Measurements from ENCODE around the gene OR11H7. TPM values are rescaled to one million over a fixed set of nuclear protein-coding genes. Genes with fewer than 3 reads are reported as not detected.
"Not testable (repeated sequence)": the region's sequence is repeated elsewhere in the genome, so short reads cannot be mapped to it uniquely, and the experiment has no call there.

Gene OR11H7
- polyA plus RNA-seq = not detected

DNA sequence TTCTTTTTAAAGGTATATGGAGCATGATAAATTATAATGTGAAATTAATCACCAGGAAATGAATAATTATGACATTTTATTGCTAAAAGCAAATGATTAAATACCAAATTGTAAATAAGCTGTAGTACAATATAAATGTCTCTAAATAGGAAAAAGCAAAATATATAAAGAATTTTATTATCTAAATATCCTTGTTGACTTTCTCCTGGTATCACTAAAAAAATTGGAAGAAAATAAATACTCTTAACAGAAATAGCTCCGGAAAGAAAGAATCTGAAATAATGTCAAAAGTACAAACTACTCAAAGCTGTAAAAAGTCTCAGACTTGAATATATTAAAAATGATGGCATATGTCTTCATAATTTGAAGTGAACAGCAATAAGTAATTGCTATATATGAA lies at the start of gene OR11H7:
TSS of gene OR11H7 (plus strand) at position 301 of the 400 bp plus-strand sequence.
- WGBS, 3 donors = 38 to 83% (median 68%) methylated on average over 1 of the region's 1 CpG
- no peak within 1 kb of the TSS for H3K27ac ChIP-seq (ENCODE audit: low read depth, low read length)

DNA sequence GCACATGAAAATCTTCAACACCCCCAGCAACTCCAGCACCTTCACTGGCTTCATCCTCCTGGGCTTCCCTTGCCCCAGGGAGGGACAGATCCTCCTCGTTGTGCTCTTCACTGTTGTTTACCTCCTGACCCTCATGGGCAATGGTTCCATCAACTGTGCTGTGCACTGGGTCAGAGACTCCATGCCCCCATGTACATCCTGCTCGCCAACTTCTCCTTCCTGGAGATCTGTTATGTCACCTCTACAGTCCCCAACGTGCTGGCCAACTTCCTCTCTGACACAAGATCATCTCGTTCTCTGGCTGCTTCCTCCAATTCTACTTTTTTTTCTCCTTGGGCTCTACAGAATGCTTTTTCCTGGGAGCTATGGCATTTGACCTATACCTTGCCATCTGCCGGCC lies 49.6 kb upstream of the OR11H7 start:
- 37 to 80% (median 37%) methylated on average over 5 of the region's 5 CpGs for WGBS, 3 donors
- no peak overlapping the region for H3K27ac ChIP-seq (ENCODE audit: low read depth, low read length)

DNA sequence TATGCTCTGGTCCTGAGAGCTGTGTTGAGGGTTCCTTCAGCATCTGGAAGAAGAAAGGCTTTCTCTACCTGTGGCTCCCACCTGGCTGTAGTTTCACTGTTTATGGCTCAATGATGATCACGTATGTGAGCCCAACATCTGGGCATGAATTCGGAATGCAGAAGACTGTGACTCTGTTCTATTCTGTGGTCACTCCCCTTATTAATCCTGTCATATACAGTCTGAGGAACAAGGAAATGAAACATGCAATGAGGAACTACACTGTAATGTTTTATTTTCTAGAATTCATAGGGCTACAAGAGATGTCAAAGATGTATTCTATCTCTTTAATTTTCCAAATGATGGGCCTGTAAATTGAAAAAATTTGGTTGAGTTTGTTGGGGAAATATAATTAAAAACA lies 48.9 kb upstream of the OR11H7 start:
- H3K27ac ChIP-seq (ENCODE audit: low read depth, low read length) = no peak overlapping the region
- 67 to 80% (median 68%) methylated on average over 2 of the region's 2 CpGs for WGBS, 3 donors

DNA sequence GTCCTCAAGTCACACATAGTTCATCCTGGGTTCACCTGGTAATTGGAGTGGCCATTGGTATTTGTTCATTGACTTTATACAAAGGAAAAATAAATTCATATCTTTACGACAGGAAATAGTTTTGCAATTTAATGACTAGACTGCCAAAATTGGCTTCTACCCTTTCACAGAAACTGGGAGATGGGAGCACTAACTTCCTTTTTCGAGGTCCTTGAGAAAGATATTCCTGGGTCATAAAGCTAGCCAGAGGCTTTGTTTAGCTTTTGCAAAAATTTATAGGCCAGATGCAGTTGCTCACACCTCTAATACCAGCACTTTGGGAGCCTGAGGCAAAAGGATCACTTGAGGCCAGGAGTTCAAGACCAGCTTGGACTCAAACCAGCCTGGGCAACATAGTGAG lies 48.3 kb upstream of the OR11H7 start:
- 36 to 65% (median 50%) methylated on average over 2 of the region's 2 CpGs for WGBS, 3 donors

DNA sequence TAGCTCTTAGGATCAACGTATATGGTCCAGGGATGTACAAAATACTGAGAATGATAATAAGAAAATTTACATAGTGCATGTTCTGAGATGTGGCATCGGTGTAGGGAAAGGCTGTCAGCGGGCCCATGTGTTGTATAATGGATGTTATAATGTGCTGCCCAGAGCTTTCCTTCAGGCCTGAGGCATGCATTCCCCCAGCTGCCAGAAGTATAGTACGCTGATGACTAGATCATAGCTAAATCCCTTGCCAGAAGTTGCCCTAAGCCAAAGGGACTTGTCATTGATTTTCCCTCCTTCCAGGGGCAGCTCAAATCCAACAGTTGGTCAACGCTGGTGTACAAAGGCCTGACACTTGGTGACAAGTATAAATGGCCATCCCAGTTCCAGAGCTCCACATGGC lies 44.6 kb upstream of the OR11H7 start:
- H3K27ac ChIP-seq (ENCODE audit: low read depth, low read length) = no peak overlapping the region
- WGBS, 3 donors = 52 to 54% (median 54%) methylated on average over 5 of the region's 5 CpGs

More for the DNA sequence above, 48.3 kb upstream of the OR11H7 start:
- no peak overlapping the region for H3K27ac ChIP-seq (ENCODE audit: low read depth, low read length)

DNA sequence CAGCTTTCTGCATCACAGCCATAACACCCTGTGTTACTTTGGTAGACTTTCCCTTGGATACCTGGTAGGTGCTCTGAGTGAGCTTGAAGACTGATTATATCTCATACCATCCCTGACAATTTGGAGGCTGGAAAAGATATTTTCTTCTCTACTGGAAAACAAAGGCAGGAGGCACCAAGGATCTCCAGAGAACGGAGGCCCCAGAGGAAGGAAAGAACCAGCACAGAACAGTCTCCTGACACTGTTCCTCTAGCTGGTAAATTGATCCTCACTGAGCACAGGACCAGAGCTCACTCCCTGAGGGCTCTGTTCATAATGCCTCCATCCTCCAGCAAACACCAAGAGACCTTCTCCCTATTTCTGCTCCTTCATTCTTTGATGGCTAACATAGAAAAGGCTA lies 38.2 kb upstream of the OR11H7 start, which contains the start of gene OR11G2:
TSS of gene OR11G2 (plus strand) at position 301 of the 400 bp plus-strand sequence. CDS start 6,542 bp downstream, outside the sequence.
- H3K27ac ChIP-seq (ENCODE audit: low read depth, low read length) = no peak within 1 kb of the TSS
- WGBS, 3 donors = 56 to 63% (median 63%) methylated on average over 1 of the region's 1 CpG

DNA sequence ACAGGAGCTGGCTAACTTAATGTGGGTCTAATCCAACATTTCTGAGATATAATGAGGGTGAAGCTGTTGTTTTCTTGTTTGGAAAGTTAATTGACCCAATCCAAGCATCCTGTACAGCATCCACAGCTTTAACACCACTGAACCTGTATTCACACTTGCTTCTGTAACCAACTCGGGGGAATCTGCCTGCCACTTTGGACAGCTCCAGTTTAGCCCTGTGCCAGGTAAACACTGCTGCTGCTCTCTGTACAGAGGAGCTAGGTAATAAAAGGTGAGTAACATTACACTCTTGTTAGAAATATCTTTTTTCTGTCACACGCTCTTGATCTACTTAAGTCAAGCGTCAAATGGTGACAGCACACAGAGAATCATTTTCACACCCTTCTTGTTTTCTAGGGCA lies 37.4 kb upstream of the OR11H7 start:
- 70 to 84% (median 82%) methylated on average over 3 of the region's 3 CpGs for WGBS, 3 donors
- H3K27ac ChIP-seq (ENCODE audit: low read depth, low read length) = no peak overlapping the region

DNA sequence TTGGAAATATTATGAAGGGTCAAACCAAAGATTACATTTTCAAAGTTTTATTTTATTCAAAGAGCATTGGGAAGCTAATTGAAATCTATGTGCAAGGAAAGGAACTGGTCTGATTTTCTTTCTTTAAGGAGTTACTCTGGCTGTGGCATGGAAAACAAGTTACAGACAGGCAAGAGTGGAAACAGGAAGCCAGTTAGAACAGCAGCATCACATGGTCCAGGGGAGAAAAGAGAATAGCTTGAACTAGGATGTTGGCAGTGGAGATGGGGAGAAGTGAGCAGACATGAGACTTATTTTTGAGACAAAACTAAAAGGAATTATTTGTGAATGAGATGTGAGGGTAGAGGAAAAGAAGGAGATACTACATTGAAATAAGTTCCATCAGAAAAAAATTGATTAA lies 34.7 kb upstream of the OR11H7 start:
- H3K27ac ChIP-seq (ENCODE audit: low read depth, low read length) = no peak overlapping the region

DNA sequence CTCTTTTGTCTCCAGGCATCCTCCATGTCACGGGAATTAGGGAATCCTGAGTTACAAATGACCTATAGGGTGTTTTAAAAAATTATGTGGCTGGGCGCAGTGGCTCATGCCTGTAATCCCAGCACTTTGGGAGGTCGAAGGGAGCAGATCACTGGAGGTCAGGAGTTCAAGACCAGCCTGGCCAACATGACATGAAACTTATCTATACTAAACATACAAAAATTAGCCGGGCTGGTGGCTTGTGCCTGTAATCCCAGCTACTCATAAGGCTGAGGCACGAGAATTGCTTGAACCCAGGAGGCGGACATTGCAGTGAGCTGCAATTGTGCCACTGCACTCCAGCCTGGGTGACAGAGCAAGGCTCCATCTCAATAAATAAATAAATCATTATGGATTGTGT lies 33.6 kb upstream of the OR11H7 start:
- 67 to 73% (median 73%) methylated on average over 6 of the region's 6 CpGs for WGBS, 3 donors

DNA sequence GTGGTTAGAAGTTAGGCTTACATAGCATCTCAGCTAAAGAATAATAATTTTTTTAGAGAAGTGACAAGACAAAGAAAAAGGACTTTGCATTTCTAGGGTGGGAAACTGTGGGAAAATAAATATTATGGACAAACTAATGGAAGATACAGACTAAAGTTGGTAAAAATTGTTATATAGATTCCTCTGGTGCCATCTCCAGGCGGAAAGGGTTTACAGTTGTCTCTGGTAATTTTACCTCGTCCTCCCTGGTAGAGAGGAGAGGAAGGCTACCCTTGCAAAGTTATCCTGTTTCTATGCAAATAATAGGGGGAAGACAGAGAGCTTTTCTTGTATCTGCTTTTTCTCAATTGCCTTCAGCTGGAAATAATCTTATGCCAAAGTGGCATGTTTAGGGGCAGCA lies 32.9 kb upstream of the OR11H7 start:
- no peak overlapping the region for H3K27ac ChIP-seq (ENCODE audit: low read depth, low read length)
- 30 to 35% (median 33%) methylated on average over 2 of the region's 2 CpGs for WGBS, 3 donors

More for the DNA sequence above, 33.6 kb upstream of the OR11H7 start:
- H3K27ac ChIP-seq (ENCODE audit: low read depth, low read length) = not testable (repeated sequence)

DNA sequence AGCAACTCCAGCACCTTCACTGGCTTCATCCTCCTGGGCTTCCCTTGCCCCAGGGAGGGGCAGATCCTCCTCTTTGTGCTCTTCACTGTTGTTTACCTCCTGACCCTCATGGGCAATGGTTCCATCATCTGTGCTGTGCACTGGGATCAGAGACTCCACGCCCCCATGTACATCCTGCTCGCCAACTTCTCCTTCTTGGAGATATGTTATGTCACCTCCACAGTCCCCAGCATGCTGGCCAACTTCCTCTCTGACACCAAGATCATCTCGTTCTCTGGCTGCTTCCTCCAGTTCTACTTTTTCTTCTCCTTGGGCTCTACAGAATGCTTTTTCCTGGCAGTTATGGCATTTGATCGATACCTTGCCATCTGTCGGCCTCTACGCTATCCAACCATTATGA lies 31.3 kb upstream of the OR11H7 start:
- 60 to 75% (median 68%) methylated on average over 6 of the region's 6 CpGs for WGBS, 3 donors
- H3K27ac ChIP-seq (ENCODE audit: low read depth, low read length) = no peak overlapping the region

DNA sequence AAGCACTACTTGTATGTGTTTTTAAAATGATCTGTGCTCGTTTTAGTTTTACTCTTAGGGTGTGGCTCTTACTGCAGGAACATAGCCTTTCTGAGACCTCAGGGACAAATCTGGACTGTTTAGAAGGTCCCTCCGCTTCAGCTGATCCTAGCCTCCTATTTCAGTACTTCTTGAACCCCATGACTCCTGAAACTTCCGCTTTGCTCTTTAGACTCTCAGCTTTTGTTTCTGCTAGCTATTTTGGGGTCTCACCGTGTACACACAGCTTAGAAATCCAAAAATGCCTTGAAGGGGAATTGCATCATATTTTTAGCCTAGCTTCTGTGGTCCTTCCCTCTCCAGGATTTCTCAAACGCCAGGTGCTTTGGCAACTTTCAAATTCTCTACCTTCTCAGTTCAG lies 29.8 kb upstream of the OR11H7 start:
- H3K27ac ChIP-seq (ENCODE audit: low read depth, low read length) = no peak overlapping the region
- 54 to 68% (median 55%) methylated on average over 5 of the region's 5 CpGs for WGBS, 3 donors

DNA sequence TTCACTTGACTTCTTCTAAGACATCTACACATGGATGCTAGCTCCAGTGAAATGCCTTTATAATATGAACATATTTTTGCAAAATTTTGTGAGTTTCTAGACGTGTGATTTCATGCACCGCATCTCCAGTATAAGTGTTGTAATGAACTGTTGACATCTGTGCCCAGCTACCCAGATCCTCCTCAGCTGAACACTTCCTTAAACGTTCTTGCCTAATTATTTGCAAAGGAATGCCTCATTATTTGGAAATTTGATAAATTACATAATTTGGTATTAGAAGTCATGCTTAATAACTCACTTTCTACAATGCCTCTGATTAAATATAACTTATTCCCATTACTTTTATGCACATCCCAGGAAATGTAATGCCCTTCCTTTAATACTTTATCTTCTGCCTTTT lies 24.1 kb upstream of the OR11H7 start:
- WGBS, 3 donors = 39 to 50% (median 41%) methylated on average over 3 of the region's 3 CpGs
- no peak overlapping the region for H3K27ac ChIP-seq (ENCODE audit: low read depth, low read length)

DNA sequence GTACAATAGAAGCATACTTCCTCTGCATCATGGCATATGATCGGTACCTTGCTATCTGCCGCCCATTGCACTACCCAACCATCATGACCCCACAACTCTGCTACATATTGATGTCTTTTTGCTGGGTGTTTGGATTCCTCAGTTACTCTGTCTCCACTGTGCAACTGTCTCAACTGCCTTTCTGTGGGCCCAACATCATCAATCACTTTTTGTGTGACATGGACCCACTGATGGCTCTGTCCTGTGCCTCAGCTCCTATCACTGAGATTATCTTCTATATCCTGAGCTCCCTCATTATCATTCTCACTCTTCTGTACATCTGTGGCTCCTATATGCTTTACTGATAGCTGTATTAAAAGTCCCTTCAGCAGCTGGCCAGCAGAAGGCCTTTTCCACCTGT lies 19.2 kb upstream of the OR11H7 start:
- H3K27ac ChIP-seq (ENCODE audit: low read depth, low read length) = no peak overlapping the region
- 63 to 89% (median 86%) methylated on average over 2 of the region's 2 CpGs for WGBS, 3 donors

DNA sequence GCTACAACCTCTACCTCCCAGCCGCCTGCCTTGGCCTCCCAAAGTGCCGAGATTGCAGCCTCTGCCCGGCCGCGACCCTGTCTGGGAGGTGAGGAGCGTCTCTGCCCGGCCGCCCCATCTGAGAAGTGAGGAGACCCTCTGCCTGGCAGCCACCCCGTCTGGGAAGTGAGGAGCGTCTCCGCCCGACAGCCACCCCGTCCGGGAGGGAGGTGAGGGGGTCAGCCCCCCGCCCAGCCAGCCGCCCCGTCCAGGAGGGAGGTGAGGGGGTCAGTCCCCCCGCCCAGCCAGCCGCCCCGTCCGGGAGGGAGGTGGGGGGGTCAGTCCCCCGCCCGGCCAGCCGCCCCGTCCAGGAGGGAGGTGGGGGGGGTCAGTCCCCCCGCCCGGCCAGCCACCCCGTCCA lies 16.4 kb upstream of the OR11H7 start:
- WGBS, 3 donors = 89 to 92% methylated on average over 7 to 16 of the region's 28 CpGs; no CpG with 5 or more reads in 1 of the 3 donors
- not testable (repeated sequence) for H3K27ac ChIP-seq (ENCODE audit: low read depth, low read length)

DNA sequence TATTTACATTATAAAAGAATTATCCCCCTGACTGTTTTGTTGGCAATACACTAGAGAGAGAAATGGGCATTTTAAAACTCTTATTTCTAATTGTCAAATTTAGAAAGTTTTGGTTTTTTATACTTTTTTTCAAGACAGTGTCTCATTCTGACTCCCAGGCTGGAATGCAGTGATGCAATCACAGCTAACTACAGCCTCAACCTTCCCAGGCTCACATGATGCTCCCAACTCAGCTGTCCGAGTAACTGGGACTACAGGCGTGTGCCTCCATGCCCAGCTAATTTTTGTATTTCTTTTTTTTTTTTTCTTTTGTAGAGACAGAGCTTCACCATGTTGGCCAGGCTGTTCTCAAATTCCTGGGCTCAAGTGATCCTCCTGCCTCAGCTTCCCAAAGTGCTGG lies 13.6 kb upstream of the OR11H7 start:
- WGBS, 3 donors = 58 to 82% (median 59%) methylated on average over 2 of the region's 2 CpGs
- H3K27ac ChIP-seq (ENCODE audit: low read depth, low read length) = no peak overlapping the region

DNA sequence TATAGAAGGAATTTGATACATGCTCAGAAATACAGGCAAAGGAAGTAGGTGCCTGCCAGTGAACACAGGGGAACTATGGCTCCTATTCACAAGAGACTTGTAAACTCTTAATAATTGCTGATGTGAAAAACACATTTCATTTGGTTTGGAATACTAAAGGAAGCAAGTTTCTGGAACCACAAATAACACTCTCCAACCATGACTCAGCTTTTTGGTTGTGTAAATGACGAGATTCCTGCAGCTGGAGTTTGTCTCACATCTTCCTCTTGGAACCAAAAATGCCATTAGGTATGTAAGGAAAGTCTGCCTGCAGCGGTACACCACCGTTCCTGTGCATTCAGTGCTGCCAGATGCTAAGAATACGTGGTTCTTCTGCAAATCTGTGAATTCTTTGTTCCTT lies 9.7 kb upstream of the OR11H7 start:
- no peak overlapping the region for H3K27ac ChIP-seq (ENCODE audit: low read depth, low read length)
- 44 to 47% (median 46%) methylated on average over 4 of the region's 4 CpGs for WGBS, 3 donors

DNA sequence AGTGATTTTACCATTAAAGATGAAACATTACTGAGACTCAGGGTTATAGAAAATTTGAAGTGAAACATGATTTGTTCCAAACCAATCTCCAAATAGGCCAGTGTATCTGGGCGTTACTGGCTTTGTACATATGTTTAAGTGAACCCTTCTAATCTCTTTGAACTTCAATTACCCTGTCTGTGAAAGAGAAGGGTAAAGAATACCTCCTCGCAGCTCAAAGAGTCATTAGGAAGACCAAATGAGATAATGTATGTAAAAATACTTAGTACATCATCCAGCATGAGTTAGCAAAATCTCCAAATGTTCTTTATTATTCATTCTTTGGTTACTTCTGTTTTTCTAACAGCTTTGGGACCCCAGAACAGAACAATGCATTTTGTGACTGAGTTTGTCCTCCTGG lies 5.4 kb upstream of the OR11H7 start, which contains the start of gene OR11H6:
TSS of gene OR11H6 (plus strand) at position 301 of the 400 bp plus-strand sequence. CDS start at position 301, 0 bp downstream.
- H3K27ac ChIP-seq (ENCODE audit: low read depth, low read length) = no peak within 1 kb of the TSS
- 26 to 43% (median 29%) methylated on average over 2 of the region's 2 CpGs for WGBS, 3 donors

DNA sequence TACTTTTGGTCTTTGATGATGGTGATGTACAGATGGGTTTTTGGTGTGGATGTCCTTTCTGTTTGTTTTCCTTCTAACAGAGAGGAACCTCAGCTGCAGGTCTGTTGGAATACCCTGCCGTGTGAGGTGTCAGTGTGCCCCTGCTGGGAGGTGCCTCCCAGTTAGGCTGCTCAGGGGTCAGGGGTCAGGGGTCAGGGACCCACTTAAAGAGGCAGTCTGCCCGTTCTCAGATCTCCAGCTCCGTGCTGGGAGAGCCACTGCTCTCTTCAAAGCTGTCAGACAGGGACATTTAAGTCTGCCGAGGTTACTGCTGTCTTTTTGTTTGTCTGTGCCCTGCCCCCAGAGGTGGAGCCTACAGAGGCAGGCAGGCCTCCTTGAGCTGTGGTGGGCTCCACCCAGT lies 6.6 kb downstream of the OR11H7 start:
- H3K27ac ChIP-seq (ENCODE audit: low read depth, low read length) = not testable (repeated sequence)
- 74 to 93% (median 89%) methylated on average over 3 to 4 of the region's 4 CpGs for WGBS, 3 donors

DNA sequence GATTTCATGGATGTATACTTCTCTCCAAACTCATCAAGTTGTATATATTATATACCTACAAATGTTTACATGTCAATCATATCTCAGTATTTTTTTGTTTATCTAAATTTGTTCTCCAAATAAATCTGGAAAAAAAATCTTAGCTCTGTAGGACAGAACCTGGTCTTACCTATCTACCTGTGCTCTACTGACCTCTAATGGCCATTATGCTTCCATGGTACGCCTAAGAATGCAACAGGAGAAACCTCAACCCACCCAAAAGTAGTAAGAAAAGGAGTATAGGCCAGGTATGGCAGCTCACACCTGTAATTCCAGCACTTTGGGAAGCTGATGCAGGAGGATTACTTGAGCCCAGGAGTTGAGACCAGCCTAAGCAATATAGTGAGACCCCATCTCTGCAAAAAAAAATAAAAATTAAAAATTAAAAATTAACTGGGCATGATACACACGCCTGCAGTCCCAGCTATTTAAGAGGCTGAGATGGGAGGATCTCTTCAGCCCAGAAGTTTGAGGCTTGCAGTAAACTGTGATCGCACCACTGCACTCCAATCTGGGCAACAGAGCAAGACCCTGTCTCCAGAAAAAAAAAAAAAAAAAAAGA lies 19.0 kb downstream of the OR11H7 start:
- WGBS, 3 donors = 61 to 72% (median 67%) methylated on average over 3 of the region's 3 CpGs
- H3K27ac ChIP-seq (ENCODE audit: low read depth, low read length) = no peak overlapping the region
